ENCODE data around the gene QPCT. TPM values are rescaled to one million over a fixed set of nuclear protein-coding genes. Genes with fewer than 3 reads are reported as not detected.
"Not testable (repeated sequence)": the region's sequence is repeated elsewhere in the genome, so short reads cannot be mapped to it uniquely, and the experiment has no call there.

Gene QPCT
- 1 to 10 TPM in 1 of 3 donors, under 1 TPM in 2; 0.91 to 2.4 (median 0.99) TPM for polyA plus RNA-seq

DNA sequence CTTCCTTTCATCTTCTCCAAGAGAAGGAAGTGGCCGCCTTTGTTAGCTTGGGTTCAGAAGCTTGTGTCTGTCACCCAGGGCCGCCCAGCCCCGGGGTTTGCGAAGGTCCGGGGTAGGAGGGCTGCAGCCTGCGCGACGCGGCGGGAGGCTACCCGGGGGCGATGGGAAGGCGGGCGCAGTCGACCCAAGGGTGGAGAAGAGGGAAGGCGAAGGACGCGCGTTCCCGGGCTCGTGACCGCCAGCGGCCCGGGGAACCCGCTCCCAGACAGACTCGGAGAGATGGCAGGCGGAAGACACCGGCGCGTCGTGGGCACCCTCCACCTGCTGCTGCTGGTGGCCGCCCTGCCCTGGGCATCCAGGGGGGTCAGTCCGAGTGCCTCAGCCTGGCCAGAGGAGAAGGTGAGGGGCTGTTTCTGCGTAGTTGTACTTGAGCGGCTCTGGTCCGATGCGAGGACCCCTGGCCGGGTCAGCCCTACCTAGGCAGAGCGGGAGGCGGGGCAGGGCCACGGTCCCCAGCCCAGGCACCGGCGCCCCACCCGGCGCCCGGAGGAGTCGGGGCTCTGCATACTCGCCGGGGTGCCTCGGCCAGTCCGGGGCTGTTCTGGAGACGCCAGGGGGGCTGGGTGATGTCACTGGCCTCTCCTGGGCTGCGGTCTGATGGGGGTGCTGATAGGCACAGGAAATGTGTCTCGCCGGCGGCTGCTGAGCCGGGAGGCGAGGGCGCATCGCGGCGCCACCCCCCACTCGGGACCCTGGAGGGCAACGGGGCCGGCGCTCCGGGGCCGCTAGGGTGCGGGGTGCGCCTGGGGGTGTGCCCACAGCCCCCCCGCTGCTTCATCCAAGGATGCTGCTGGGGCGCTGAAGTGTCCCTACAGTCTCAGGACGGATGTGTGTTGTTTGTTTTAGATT lies at the start of gene QPCT:
Gene QPCT, plus strand, starts transcription at position 178 of the 909 bp plus-strand sequence. Its CDS starts 102 bp downstream, at position 280.
- no peaks in the 10 kb centered on the region for H3K9me3 Mint-ChIP-seq
- peak within 1 kb of the TSS in 5 of 6 donors; percentile 21 to 67 (median 63) for H3K27ac Mint-ChIP-seq
- no peaks in the 10 kb centered on the region for H3K36me3 Mint-ChIP-seq
- DNase-seq: peak; percentile 65 to 81 (median 67)
- peaks cover 3 to 18% (median 6%) of the 10 kb centered on the region in 3 donors for H3K27me3 Mint-ChIP-seq (ENCODE audit: low read depth in 3 of 3)
- peak within 1 kb of the TSS; percentile 58 to 86 (median 82) for H3K4me3 Mint-ChIP-seq
- peaks cover 0 to 6% of the 10 kb centered on the region in 2 donors for H3K4me1 Mint-ChIP-seq

- Mint-ChIP-seq H3K36me3 (peaks cover 8 to 11% (median 11%) of the 10 kb centered on the region in 3 donors), H3K4me1 (peaks cover 3 to 32% of the 10 kb centered on the region in 2 donors), H3K27ac (peak overlapping the region in 1 of 6 donors; percentile 81)
- H3K4me3 Mint-ChIP-seq; H3K9me3 Mint-ChIP-seq; DNase-seq; H3K27me3 Mint-ChIP-seq (ENCODE audit: low read depth in 3 of 3): not testable (repeated sequence)
These were observed 49.6 kb upstream of the QPCT start for GRCh38 chr2:37294858-37295257.

DNA sequence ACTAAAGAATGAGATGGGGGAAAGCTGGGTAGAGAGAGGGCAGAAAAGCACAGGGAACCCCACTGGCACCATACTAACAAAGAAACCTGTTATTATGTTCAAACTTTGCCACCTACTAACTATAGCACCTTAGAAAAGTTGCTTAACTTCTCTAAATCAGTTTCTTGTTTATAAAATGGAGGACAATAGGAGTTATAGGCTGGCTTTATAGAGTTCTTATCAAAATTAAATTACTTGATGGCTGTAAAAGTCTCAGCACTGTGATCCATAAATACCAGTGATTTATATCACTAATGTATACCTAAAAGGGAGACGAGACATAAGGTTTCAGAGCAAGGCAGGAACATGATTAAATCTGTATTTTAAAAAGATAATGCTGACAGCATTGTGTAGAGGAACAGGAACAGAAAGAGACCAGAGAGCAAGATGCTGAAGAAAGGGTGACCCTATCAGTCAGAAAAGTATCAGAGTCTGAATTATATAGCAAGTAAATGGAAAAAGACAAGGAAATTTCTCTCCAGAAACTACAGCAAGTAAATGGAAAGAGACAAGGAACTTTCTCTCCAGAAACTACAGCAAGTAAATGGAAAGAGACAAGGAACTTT lies 48.9 kb upstream of the QPCT start:
- Mint-ChIP-seq H3K27ac (peak overlapping the region in 1 of 6 donors; percentile 81), H3K36me3 (peaks cover 8 to 11% (median 10%) of the 10 kb centered on the region in 3 donors)

DNA sequence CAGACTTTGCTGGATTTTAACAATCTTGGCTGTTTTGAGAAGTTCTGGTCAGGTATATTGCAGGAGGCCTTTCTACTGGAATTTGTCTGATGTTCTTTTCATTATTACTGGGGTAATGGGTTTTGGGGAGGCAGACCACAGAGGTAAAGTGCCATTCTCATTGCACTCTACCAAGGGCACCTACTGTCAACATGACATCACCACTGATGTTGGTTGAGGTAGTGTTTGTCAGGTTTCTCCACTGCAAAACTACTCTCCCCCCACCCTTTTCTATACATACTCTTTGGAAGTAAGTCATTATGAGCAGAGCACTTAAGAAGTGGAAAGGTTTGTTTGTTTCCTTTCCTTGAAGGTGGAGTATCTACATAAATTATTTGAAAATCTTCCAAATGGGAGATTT lies 46.8 kb upstream of the QPCT start:
- no peaks in the 10 kb centered on the region for H3K9me3 Mint-ChIP-seq
- peaks cover 0 to 3% (median 0%) of the 10 kb centered on the region in 3 donors for H3K27me3 Mint-ChIP-seq (ENCODE audit: low read depth in 3 of 3)
- H3K27ac Mint-ChIP-seq: no peak overlapping the region
- no peak overlapping the region for H3K4me3 Mint-ChIP-seq
- no peaks in the 10 kb centered on the region for H3K36me3 Mint-ChIP-seq
- H3K4me1 Mint-ChIP-seq: peaks cover 15 to 59% of the 10 kb centered on the region in 2 donors
- DNase-seq: no peak

More for the DNA sequence above, 48.9 kb upstream of the QPCT start:
- DNase-seq: no peak
- H3K9me3 Mint-ChIP-seq: no peaks in the 10 kb centered on the region
- peaks cover 0 to 3% (median 0%) of the 10 kb centered on the region in 3 donors for H3K27me3 Mint-ChIP-seq (ENCODE audit: low read depth in 3 of 3)
- H3K4me3 Mint-ChIP-seq: no peak overlapping the region
- H3K4me1 Mint-ChIP-seq: peaks cover 5 to 39% of the 10 kb centered on the region in 2 donors

DNA sequence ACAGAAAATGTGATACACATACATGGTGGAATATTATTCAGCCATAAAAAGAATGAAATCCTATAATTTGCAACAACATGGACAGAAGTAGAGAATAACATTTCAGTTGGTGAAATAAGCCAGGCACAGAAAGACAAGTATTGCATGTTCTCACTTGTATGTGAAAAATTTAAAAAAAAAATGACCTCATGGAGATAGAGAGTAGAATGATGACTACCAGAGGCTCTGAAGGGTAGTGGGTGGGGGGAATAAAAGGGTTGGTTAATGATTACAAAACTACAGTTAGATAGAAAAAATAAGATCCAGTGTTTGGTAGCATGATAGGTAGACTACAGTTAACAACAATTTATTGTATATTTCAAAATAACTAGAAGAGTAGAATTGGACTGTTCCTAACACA lies 44.3 kb upstream of the QPCT start:
- Mint-ChIP-seq H3K4me1 (peaks cover 24 to 73% of the 10 kb centered on the region in 2 donors), H3K4me3 (no peak overlapping the region), H3K9me3 (no peaks in the 10 kb centered on the region), H3K27me3 (ENCODE audit: low read depth in 3 of 3) (peaks cover 0 to 3% (median 0%) of the 10 kb centered on the region in 3 donors), H3K36me3 (no peaks in the 10 kb centered on the region), H3K27ac (no peak overlapping the region)
- DNase-seq: no peak

DNA sequence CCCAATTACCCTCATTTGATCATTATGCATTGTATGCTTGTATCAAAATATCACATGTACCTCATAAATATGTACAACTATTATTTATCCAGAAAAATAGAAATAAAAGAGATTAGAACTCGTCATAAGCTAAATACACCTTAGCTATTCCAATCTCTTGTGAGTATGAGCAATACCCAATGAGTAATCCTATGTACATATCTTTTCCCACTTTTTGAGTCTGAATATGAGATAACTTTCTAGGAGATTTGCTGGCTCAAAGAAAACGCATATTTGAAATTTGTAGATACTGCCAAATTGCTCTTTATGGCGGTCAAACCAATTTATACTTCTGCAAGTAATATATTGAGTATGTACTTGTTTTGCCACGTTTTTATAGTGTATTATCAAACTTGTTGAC lies 43.9 kb upstream of the QPCT start:
- H3K27me3 Mint-ChIP-seq (ENCODE audit: low read depth in 3 of 3): peaks cover 0 to 3% (median 0%) of the 10 kb centered on the region in 3 donors
- no peaks in the 10 kb centered on the region for H3K36me3 Mint-ChIP-seq
- no peak for DNase-seq
- H3K4me3 Mint-ChIP-seq: no peak overlapping the region
- H3K9me3 Mint-ChIP-seq: no peaks in the 10 kb centered on the region
- H3K27ac Mint-ChIP-seq: no peak overlapping the region
- H3K4me1 Mint-ChIP-seq: peaks cover 28 to 73% of the 10 kb centered on the region in 2 donors

GRCh38 chr2:37301408-37301807 lies 43.0 kb upstream of the QPCT start:
- H3K4me3 Mint-ChIP-seq: no peak overlapping the region
- H3K4me1 Mint-ChIP-seq: peaks cover 33 to 73% of the 10 kb centered on the region in 2 donors
- no peaks in the 10 kb centered on the region for H3K9me3 Mint-ChIP-seq
- peaks cover 0 to 3% (median 0%) of the 10 kb centered on the region in 3 donors for H3K27me3 Mint-ChIP-seq (ENCODE audit: low read depth in 3 of 3)
- no peaks in the 10 kb centered on the region for H3K36me3 Mint-ChIP-seq
- DNase-seq: no peak
- H3K27ac Mint-ChIP-seq: peak overlapping the region in 5 of 6 donors; percentile 10 to 62 (median 32)

GRCh38 chr2:37302701-37303252 lies 41.7 kb upstream of the QPCT start:
- no peaks in the 10 kb centered on the region for H3K9me3 Mint-ChIP-seq
- no peak overlapping the region for H3K27ac Mint-ChIP-seq
- DNase-seq: no peak
- H3K27me3 Mint-ChIP-seq (ENCODE audit: low read depth in 3 of 3): peaks cover 0 to 3% (median 0%) of the 10 kb centered on the region in 3 donors
- no peaks in the 10 kb centered on the region for H3K36me3 Mint-ChIP-seq
- H3K4me1 Mint-ChIP-seq: peaks cover 30 to 86% of the 10 kb centered on the region in 2 donors
- no peak overlapping the region for H3K4me3 Mint-ChIP-seq

GRCh38 chr2:37306024-37306423 lies 38.4 kb upstream of the QPCT start:
- Mint-ChIP-seq H3K4me3 (no peak overlapping the region), H3K27me3 (ENCODE audit: low read depth in 3 of 3) (no peaks in the 10 kb centered on the region), H3K36me3 (no peaks in the 10 kb centered on the region), H3K4me1 (peaks cover 37 to 76% of the 10 kb centered on the region in 2 donors), H3K9me3 (no peaks in the 10 kb centered on the region), H3K27ac (peak overlapping the region in 2 of 6 donors; percentile 14 to 64)
- DNase-seq: no peak

DNA sequence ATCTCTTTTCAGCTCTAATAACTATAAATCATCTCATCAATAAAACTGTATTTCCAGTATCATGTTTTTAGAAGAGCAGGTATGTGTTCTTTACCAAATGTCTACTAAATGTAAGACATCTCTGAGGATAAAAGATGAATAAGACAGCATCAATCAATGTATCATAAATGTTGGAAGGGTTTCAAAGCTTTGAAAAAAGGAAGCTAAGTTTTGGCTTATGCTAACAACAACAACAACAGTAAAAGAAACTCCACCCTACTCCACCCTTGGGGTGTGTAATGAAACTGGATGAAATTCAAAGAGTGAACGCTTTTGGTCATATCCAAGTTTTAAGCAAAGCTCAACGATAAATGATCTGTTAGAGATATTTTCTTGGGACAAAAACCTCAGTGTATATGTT lies 36.9 kb upstream of the QPCT start:
- Mint-ChIP-seq H3K27ac (no peak overlapping the region), H3K4me1 (peaks cover 31 to 75% of the 10 kb centered on the region in 2 donors), H3K9me3 (no peaks in the 10 kb centered on the region), H3K4me3 (no peak overlapping the region), H3K27me3 (ENCODE audit: low read depth in 3 of 3) (no peaks in the 10 kb centered on the region), H3K36me3 (no peaks in the 10 kb centered on the region)
- no peak for DNase-seq

DNA sequence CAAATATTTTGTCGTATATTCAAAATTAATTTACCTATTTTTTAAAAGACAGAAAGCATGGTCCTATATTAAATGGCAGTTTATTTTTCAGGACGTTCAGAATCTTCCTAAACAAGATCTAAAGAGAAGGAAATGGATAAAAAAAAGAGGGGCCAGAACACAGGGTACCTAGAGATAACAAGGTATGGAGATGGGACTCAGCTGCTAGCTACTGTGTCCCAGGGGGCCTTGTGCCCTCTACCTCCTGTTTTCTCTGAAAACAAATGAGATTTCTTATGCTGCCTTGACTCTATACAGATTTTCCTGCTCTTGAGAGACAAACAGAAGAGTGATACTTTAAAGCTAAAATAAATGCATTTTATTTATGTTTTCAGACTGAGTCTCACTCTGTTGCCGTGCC lies 29.1 kb upstream of the QPCT start:
- H3K9me3 Mint-ChIP-seq: no peaks in the 10 kb centered on the region
- peaks cover 37 to 97% of the 10 kb centered on the region in 2 donors for H3K4me1 Mint-ChIP-seq
- H3K36me3 Mint-ChIP-seq: peaks cover 0 to 8% (median 3%) of the 10 kb centered on the region in 3 donors
- no peak overlapping the region for H3K27ac Mint-ChIP-seq
- DNase-seq: no peak
- H3K4me3 Mint-ChIP-seq: no peak overlapping the region
- peaks cover 0 to 2% (median 0%) of the 10 kb centered on the region in 3 donors for H3K27me3 Mint-ChIP-seq (ENCODE audit: low read depth in 3 of 3)

DNA sequence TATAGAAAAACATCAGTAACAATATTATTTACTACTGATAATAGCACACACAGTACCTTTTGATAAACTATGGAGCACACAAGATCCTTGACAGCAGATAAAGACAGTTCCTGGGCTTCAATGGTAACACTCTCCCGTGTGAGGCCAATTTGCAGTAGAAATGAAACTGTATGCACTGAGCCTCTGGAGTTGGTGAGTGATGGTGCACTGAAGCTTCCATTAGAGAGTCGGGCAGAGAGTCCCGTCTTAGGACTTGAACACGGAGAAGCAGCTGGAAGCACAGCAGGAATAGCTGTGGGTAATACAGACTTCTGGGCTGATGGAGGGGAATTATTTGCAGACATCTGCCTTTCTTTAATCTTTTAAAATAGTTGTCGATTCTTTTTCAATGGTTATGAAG lies 28.2 kb upstream of the QPCT start:
- no peak overlapping the region for H3K4me3 Mint-ChIP-seq
- H3K27ac Mint-ChIP-seq: no peak overlapping the region
- no peak for DNase-seq
- H3K9me3 Mint-ChIP-seq: no peaks in the 10 kb centered on the region
- peaks cover 32 to 97% of the 10 kb centered on the region in 2 donors for H3K4me1 Mint-ChIP-seq
- H3K27me3 Mint-ChIP-seq (ENCODE audit: low read depth in 3 of 3): peaks cover 0 to 2% (median 0%) of the 10 kb centered on the region in 3 donors
- H3K36me3 Mint-ChIP-seq: peaks cover 0 to 8% (median 3%) of the 10 kb centered on the region in 3 donors

- Mint-ChIP-seq H3K36me3 (peaks cover 0 to 8% (median 3%) of the 10 kb centered on the region in 3 donors), H3K27ac (peak overlapping the region in 2 of 6 donors; percentile 21)
These were observed 26.7 kb upstream of the QPCT start for GRCh38 chr2:37317746-37318145.

More at GRCh38 chr2:37317746-37318145, 26.7 kb upstream of the QPCT start:
- Mint-ChIP-seq H3K4me1 (peaks cover 41 to 98% of the 10 kb centered on the region in 2 donors), H3K9me3 (no peaks in the 10 kb centered on the region), H3K27me3 (ENCODE audit: low read depth in 3 of 3) (peaks cover 0 to 2% (median 0%) of the 10 kb centered on the region in 3 donors), H3K4me3 (no peak overlapping the region)
- DNase-seq: no peak
